Measurements from ENCODE around the gene CES4A. TPM values are rescaled to one million over a fixed set of nuclear protein-coding genes. Genes with fewer than 3 reads are reported as not detected.

Gene CES4A
- polyA plus RNA-seq, 1 experiment = 2.8 TPM

GRCh38 chr16:66960270-66960669 lies 28.1 kb upstream of the CES4A start:
- TF ChIP-seq CTCF (IDR thresholded peaks at IDR 0.05; ENCODE audit: low read depth, low read length) = no peak
- DNase-seq (ENCODE audit: low read depth, low spot score) = no peak
- Histone ChIP-seq H3K27me3 (ENCODE audit: control insufficient read depth, insufficient read depth, low read length) (peaks cover 26% of the 10 kb centered on the region), H3K9me3 (ENCODE audit: control insufficient read depth, insufficient read depth, low read length) (no peaks in the 10 kb centered on the region), H3K27ac (ENCODE audit: low read depth, low read length) (no peak overlapping the region), H3K4me3 (ENCODE audit: low read depth, low read length) (no peak overlapping the region)
- ChIA-PET CTCF (interaction anchor here (0.5 to 2.4 kb wide), 21 partner anchors 9 to 237 kb away, joined by 3 to 17 read pairs (median 4); no protein-coding TSS in a partner anchor), POLR2A (interaction anchor here (0.6 kb wide), 1 partner anchor 203 kb away, joined by 6 read pairs; no protein-coding TSS in a partner anchor)

- POLR2A ChIA-PET = no interaction called here
- CTCF ChIA-PET = interaction anchor here (0.5 to 2.4 kb wide), 22 partner anchors 8 to 236 kb away, joined by 3 to 17 read pairs (median 4); no protein-coding TSS in a partner anchor
- DNase-seq (ENCODE audit: low read depth, low spot score) = peak; percentile 20
Observed at GRCh38 chr16:66961065-66961744, 27.2 kb upstream of the CES4A start, which contains the start of gene CES3. Gene CES3, plus strand, starts transcription at chr16:66961266. Its CDS starts 42 bp downstream, at chr16:66961308.

GRCh38 chr16:66961914-66962313 lies 26.5 kb upstream of the CES4A start:
- no peak for DNase-seq (ENCODE audit: low read depth, low spot score)
- Histone ChIP-seq H3K9me3 (ENCODE audit: control insufficient read depth, insufficient read depth, low read length) (no peaks in the 10 kb centered on the region), H3K27ac (ENCODE audit: low read depth, low read length) (no peak overlapping the region), H3K4me3 (ENCODE audit: low read depth, low read length) (no peak overlapping the region), H3K27me3 (ENCODE audit: control insufficient read depth, insufficient read depth, low read length) (peaks cover 35% of the 10 kb centered on the region)
- POLR2A ChIA-PET = no interaction called here
- CTCF ChIA-PET = interaction anchor here (0.6 to 2.4 kb wide), 7 partner anchors 7 to 351 kb away, joined by 3 to 17 read pairs (median 5); no protein-coding TSS in a partner anchor
- no peak for TF ChIP-seq CTCF (IDR thresholded peaks at IDR 0.05; ENCODE audit: low read depth, low read length)

More at GRCh38 chr16:66961065-66961744, 27.2 kb upstream of the CES4A start, which contains the start of gene CES3:
- H3K27me3 ChIP-seq (ENCODE audit: control insufficient read depth, insufficient read depth, low read length) = peaks cover 29% of the 10 kb centered on the region
- no peak within 1 kb of the TSS for H3K4me3 ChIP-seq (ENCODE audit: low read depth, low read length)
- TF ChIP-seq CTCF (IDR thresholded peaks at IDR 0.05; ENCODE audit: low read depth, low read length) = peak; percentile 80
- H3K27ac ChIP-seq (ENCODE audit: low read depth, low read length) = no peak within 1 kb of the TSS
- no peaks in the 10 kb centered on the region for H3K9me3 ChIP-seq (ENCODE audit: control insufficient read depth, insufficient read depth, low read length)

GRCh38 chr16:66964049-66964448 lies 24.3 kb upstream of the CES4A start:
- Histone ChIP-seq H3K27me3 (ENCODE audit: control insufficient read depth, insufficient read depth, low read length) (peaks cover 27% of the 10 kb centered on the region), H3K9me3 (ENCODE audit: control insufficient read depth, insufficient read depth, low read length) (no peaks in the 10 kb centered on the region), H3K4me3 (ENCODE audit: low read depth, low read length) (no peak overlapping the region), H3K27ac (ENCODE audit: low read depth, low read length) (no peak overlapping the region)
- TF ChIP-seq CTCF (IDR thresholded peaks at IDR 0.05; ENCODE audit: low read depth, low read length) = no peak
- POLR2A ChIA-PET = no interaction called here
- CTCF ChIA-PET = interaction anchor here (0.5 to 1.8 kb wide), 3 partner anchors 10 to 69 kb away, joined by 3 to 8 read pairs (median 3); no protein-coding TSS in a partner anchor
- no peak for DNase-seq (ENCODE audit: low read depth, low spot score)

GRCh38 chr16:66968847-66969246 lies 19.5 kb upstream of the CES4A start:
- TF ChIP-seq CTCF (IDR thresholded peaks at IDR 0.05; ENCODE audit: low read depth, low read length) = no peak
- no peak overlapping the region for H3K27ac ChIP-seq (ENCODE audit: low read depth, low read length)
- no peaks in the 10 kb centered on the region for H3K9me3 ChIP-seq (ENCODE audit: control insufficient read depth, insufficient read depth, low read length)
- POLR2A ChIA-PET = no interaction called here
- no peak for DNase-seq (ENCODE audit: low read depth, low spot score)
- peaks cover 26% of the 10 kb centered on the region for H3K27me3 ChIP-seq (ENCODE audit: control insufficient read depth, insufficient read depth, low read length)
- H3K4me3 ChIP-seq (ENCODE audit: low read depth, low read length) = no peak overlapping the region
- CTCF ChIA-PET = interaction anchor here (1.1 kb wide), 1 partner anchor 16 kb away, joined by 4 read pairs; no protein-coding TSS in a partner anchor

Measured in AG04450 (cell line).